Hepatocyte (in vitro differentiated cells): ENCODE data around the gene GOLGA6L10. TPM values are rescaled to one million over a fixed set of nuclear protein-coding genes. Genes with fewer than 3 reads are reported as not detected.
A peak's percentile ranks its signal among the peaks of the same experiment; 100 is the strongest.
"Not testable (repeated sequence)": the region's sequence is repeated elsewhere in the genome, so short reads cannot be mapped to it uniquely, and the experiment has no call there.

Experiments
- DNase-seq: peaks from one replicate; pipeline ENCODE4 v3.0.0-alpha.2; 2016; ENCODE audit warnings: low spot score
- H2AFZ ChIP-seq: fragments of 200-600 bp; sonication (generic); 2 replicates; pipeline ENCODE4 v1.6.0; 2016; ENCODE audit warnings: antibody characterized with exemption, mild to moderate bottlenecking
- H3K27ac ChIP-seq: fragments of 200-600 bp; sonication (generic); 2 replicates; pipeline ENCODE4 v1.5.1; 2016; ENCODE audit warnings: mild to moderate bottlenecking
- H3K27me3 ChIP-seq: fragments of 200-600 bp; sonication (generic); 2 replicates; pipeline ENCODE4 v1.6.1; 2016
- H3K36me3 ChIP-seq: fragments of 200-600 bp; sonication (generic); replicated peaks from 2 replicates; pipeline ENCODE4 v1.5.1; 2016; ENCODE audit warnings: low read depth; ENCODE audit not compliant: insufficient read depth
- H3K4me1 ChIP-seq: fragments of 200-600 bp; sonication (generic); 2 replicates; pipeline ENCODE4 v1.5.1; 2016; ENCODE audit warnings: mild to moderate bottlenecking, moderate library complexity; ENCODE audit not compliant: insufficient read depth
- H3K4me2 ChIP-seq: fragments of 200-600 bp; sonication (generic); 2 replicates; pipeline ENCODE4 v1.6.0; 2016
- H3K4me3 ChIP-seq: fragments of 200-600 bp; sonication (generic); 2 replicates; pipeline ENCODE4 v1.5.1; 2016; ENCODE audit warnings: mild to moderate bottlenecking
- H3K79me2 ChIP-seq: fragments of 200-600 bp; sonication (generic); 2 replicates; pipeline ENCODE4 v1.6.0; 2017; ENCODE audit warnings: mild to moderate bottlenecking
- H3K9me2 ChIP-seq: fragments of 200-600 bp; sonication (generic); replicated peaks from 2 replicates; pipeline ENCODE4 v1.6.0; 2017; ENCODE audit warnings: mild to moderate bottlenecking; ENCODE audit not compliant: insufficient read depth
- H3K9me3 ChIP-seq: fragments of 200-600 bp; sonication (generic); 2 replicates; pipeline ENCODE4 v1.5.1; 2016; ENCODE audit warnings: low read depth, mild to moderate bottlenecking
- H4K20me1 ChIP-seq: fragments of 200-600 bp; sonication (generic); 2 replicates; pipeline ENCODE4 v1.6.0; 2016; ENCODE audit warnings: mild to moderate bottlenecking; ENCODE audit not compliant: insufficient read depth, poor library complexity, severe bottlenecking
- WGBS: methylation state at CpG from one replicate; pipeline ENCODE4 v1.1.6; 2016; ENCODE audit warnings: low lambda C conversion rate; ENCODE audit errors: missing lambda C conversion rate; 5-methylcytosine and 5-hydroxymethylcytosine counted together
- polyA plus RNA-seq: library from polyadenylated mRNA; unstranded; fragments of >200 nt; fragmentation: Nextera tagmentation; extraction: Ambion mirVana; gene quantifications from 2 replicates; pipeline ENCODE4 v1.2.1, GENCODE V29; 2016
- total RNA-seq: library from RNA; depleted of rRNA; stranded (reverse); fragments of >200 nt; gene quantifications from 2 replicates; pipeline ENCODE4 v1.2.3, GENCODE V29; 2014
- TF ChIP-seq, protein P1 (sequence below): fragments of 200-600 bp; sonication (generic); IDR thresholded peaks from 2 replicates; pipeline ENCODE4 v1.5.1; 2016; ENCODE audit warnings: antibody characterized with exemption, mild to moderate bottlenecking; ENCODE audit not compliant: poor library complexity

GOLGA6L10 gene
- total and polyA plus RNA-seq, 2 experiments from 2014 or later = 0.65 to 1.3 TPM

DNA sequence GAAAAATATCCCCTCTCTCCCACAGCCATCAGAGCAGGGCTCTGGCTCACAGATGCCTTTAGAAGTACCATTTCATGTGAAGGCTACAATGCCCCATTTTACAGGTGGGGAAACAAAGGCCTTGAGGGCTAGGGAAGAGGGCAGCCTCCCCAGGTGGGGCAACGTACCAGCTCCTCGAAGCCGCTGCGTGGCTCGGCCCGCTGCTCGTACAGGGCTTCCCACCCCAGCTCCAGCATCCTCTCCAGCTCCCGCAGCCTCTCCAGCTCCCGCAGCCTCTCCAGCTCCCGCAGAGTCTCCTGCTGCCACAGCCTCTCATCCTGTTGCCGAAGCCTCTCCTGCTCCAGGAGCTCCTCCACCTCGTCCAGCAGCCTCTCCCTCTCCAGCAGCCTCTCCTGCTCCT lies 4.9 kb downstream of the GOLGA6L10 start:
- DNase-seq, H3K27me3 ChIP-seq, H3K9me2 ChIP-seq, H2AFZ ChIP-seq, H3K4me2 ChIP-seq, H3K36me3 ChIP-seq, H3K4me1 ChIP-seq, H3K27ac ChIP-seq, H3K9me3 ChIP-seq, H3K4me3 ChIP-seq, H4K20me1 ChIP-seq, H3K79me2 ChIP-seq: not testable (repeated sequence)
- 86% methylated on average over 5 of the region's 12 CpGs for WGBS

DNA sequence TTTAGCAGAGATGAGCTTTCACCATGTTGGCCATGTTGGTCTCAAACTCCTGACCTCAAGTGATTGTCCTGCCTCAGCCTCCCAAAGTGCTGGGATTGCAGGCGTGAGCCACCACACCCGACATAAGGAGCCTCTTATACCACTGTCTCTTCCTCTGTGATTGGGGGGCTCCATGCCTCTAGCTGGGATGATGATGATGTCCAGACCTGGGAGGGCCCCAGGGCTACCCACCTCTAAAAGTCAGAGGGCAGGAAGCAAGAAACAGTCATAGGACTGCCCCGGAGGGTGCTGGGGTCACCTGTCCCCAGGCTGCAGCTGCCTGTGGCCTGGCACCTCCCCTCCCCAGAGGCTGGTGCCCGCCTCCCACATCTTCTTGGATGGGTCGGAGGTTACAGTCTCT lies 5.4 kb downstream of the GOLGA6L10 start:
- H4K20me1 ChIP-seq, H3K4me1 ChIP-seq, H3K27ac ChIP-seq, H3K9me2 ChIP-seq, H3K79me2 ChIP-seq, H3K36me3 ChIP-seq, H3K27me3 ChIP-seq, DNase-seq, H3K9me3 ChIP-seq, H3K4me2 ChIP-seq, H3K4me3 ChIP-seq, H2AFZ ChIP-seq: not testable (repeated sequence)
- WGBS = 100% methylated on average over 3 of the region's 5 CpGs

DNA sequence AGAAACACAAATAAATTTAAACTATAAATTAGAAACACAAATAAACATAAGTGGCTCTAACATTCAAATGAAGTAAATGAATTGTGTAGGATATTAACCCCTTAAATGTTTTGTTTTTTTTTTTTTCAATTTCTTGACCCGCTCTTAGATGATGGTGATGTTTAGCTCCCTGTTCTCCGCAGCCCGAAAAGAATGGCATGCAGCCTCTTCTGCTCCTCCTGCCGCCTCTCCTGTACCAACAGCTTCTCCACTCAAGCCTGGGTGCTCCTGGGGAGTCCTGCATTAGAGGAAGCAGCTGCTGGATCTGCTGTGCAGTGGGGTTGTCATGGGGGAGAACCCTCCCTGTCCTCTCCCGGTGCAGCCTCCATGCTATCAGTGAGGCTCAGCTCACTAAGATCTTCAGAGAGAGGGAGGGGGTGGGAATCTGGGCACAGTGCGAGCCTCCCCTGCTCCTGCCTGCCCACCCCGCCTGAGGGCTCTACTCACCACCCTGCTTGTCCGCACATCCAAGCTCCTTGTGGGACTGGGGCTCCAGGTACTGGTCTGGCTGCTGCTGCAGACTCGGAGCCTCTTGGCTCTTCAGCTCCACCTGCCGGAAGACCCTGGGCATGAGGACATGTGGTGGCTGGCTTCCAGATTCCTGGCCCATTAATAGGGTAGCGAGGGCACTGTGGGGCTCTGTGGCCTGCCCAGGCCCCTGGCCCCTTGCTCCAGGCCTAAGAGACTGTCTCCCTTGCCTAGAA lies 6.5 kb downstream of the GOLGA6L10 start:
- H3K9me3 ChIP-seq, H3K27ac ChIP-seq, H3K79me2 ChIP-seq, H3K36me3 ChIP-seq, H3K4me2 ChIP-seq, H4K20me1 ChIP-seq, H3K27me3 ChIP-seq, H3K4me3 ChIP-seq, H2AFZ ChIP-seq, H3K4me1 ChIP-seq, DNase-seq, H3K9me2 ChIP-seq: not testable (repeated sequence)
- TF ChIP-seq, protein P1, sequence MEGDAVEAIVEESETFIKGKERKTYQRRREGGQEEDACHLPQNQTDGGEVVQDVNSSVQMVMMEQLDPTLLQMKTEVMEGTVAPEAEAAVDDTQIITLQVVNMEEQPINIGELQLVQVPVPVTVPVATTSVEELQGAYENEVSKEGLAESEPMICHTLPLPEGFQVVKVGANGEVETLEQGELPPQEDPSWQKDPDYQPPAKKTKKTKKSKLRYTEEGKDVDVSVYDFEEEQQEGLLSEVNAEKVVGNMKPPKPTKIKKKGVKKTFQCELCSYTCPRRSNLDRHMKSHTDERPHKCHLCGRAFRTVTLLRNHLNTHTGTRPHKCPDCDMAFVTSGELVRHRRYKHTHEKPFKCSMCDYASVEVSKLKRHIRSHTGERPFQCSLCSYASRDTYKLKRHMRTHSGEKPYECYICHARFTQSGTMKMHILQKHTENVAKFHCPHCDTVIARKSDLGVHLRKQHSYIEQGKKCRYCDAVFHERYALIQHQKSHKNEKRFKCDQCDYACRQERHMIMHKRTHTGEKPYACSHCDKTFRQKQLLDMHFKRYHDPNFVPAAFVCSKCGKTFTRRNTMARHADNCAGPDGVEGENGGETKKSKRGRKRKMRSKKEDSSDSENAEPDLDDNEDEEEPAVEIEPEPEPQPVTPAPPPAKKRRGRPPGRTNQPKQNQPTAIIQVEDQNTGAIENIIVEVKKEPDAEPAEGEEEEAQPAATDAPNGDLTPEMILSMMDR = peak; percentile 41
- 47% methylated on average over 10 of the region's 11 CpGs for WGBS

DNA sequence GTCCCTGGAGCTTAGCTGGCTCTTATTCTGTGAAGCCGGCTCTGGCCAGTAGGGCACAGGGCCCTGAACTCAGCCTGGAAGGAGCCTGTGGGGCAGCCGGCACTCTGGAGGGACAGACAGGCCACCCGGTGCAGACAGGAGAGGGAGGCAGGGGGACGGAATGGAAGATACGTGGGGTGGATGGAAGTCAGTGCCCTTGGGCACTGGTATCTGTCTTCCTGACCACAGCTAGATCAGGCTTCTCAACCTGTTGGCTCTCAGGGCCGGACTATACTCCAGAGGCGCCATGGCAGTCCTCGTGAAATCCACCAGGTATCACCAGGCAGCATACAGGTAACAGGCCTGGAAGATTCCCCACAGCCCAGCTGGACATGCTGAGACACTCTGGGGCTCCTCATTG lies 10.7 kb downstream of the GOLGA6L10 start:
- H4K20me1 ChIP-seq, H3K9me3 ChIP-seq, H2AFZ ChIP-seq, H3K4me3 ChIP-seq, H3K36me3 ChIP-seq, H3K4me2 ChIP-seq, H3K79me2 ChIP-seq, DNase-seq, H3K9me2 ChIP-seq, H3K27me3 ChIP-seq, H3K4me1 ChIP-seq, H3K27ac ChIP-seq: not testable (repeated sequence)
- WGBS = 89% methylated on average over 8 of the region's 8 CpGs

DNA sequence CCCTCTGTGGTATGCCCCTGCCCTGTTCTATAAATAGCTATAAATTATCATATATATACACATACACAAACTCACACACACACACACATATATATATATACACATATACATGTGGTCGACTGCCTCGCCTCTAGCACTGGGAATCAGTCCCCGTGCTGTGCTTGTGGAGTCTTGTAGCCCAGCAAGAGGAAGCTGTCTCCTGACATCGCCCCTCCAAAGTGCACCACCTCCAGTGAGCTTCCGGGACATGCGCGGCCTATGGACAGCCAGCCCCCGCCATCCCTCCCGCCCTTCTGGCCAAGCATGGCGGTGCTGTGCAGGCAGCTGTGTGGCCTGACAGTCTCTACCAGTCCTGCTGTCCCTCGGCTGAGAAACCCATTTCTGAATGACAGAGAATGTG lies 11.2 kb downstream of the GOLGA6L10 start:
- H3K4me1 ChIP-seq, H3K9me3 ChIP-seq, H3K79me2 ChIP-seq, H3K27ac ChIP-seq, H3K9me2 ChIP-seq, H3K36me3 ChIP-seq, H2AFZ ChIP-seq, H4K20me1 ChIP-seq, DNase-seq, H3K4me3 ChIP-seq, H3K27me3 ChIP-seq, H3K4me2 ChIP-seq: not testable (repeated sequence)
- 93% methylated on average over 4 of the region's 11 CpGs for WGBS

- H3K27me3 ChIP-seq = not testable (repeated sequence)
- WGBS = 86% methylated on average over 5 of the region's 5 CpGs
These were observed 12.2 kb downstream of the GOLGA6L10 start for GRCh38 chr15:82337051-82337450.

GRCh38 chr15:82336180-82336647 lies 13.1 kb downstream of the GOLGA6L10 start:
- not testable (repeated sequence) for H4K20me1 ChIP-seq, H3K27ac ChIP-seq, H3K9me3 ChIP-seq, H3K4me2 ChIP-seq, H3K9me2 ChIP-seq, H3K4me3 ChIP-seq, H3K4me1 ChIP-seq, H2AFZ ChIP-seq, H3K27me3 ChIP-seq, H3K79me2 ChIP-seq, DNase-seq, H3K36me3 ChIP-seq
- 88% methylated on average over 7 of the region's 10 CpGs for WGBS

More at GRCh38 chr15:82337051-82337450, 12.2 kb downstream of the GOLGA6L10 start:
- DNase-seq, H4K20me1 ChIP-seq, H2AFZ ChIP-seq, H3K4me2 ChIP-seq, H3K36me3 ChIP-seq, H3K9me2 ChIP-seq, H3K27ac ChIP-seq, H3K79me2 ChIP-seq, H3K4me1 ChIP-seq, H3K4me3 ChIP-seq, H3K9me3 ChIP-seq: not testable (repeated sequence)

DNA sequence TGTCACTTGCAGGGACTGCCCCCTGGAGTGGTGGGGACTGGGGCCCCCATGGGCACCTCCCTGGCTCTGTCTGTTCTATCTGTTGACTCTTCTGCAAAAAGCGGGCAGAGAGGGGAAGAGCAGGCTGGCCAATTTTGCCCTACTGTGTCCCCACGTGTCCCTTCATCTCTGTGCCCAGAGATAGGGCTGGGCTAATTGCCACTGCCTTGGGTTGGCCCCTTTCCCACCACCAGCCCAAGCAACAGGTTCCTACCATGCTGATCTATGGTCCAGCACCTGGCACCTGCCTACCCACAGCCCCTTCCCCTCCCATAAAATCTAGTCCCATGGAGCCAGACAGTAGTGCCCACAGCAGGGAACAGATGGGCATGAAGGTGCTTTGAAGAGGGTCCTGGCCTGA lies 14.3 kb downstream of the GOLGA6L10 start:
- H3K4me1 ChIP-seq, H4K20me1 ChIP-seq, H3K27ac ChIP-seq, H3K4me2 ChIP-seq, H2AFZ ChIP-seq, H3K79me2 ChIP-seq, H3K27me3 ChIP-seq, H3K9me3 ChIP-seq, DNase-seq, H3K9me2 ChIP-seq, H3K4me3 ChIP-seq, H3K36me3 ChIP-seq: not testable (repeated sequence)
- 97% methylated on average over 2 of the region's 2 CpGs for WGBS
